Epithelial cell of proximal tubule (primary cell): ENCODE data around the gene COX17. TPM values are rescaled to one million over a fixed set of nuclear protein-coding genes. Genes with fewer than 3 reads are reported as not detected.

Experiments
- DNase-seq: peaks from one replicate; pipeline ENCODE4 v3.0.0-alpha.2; 2011; ENCODE audit warnings: low read depth
- H3K4me3 ChIP-seq: 2 replicates; pipeline ENCODE4 v1.5.1; 2011; ENCODE audit warnings: low read depth, mild to moderate bottlenecking, low read length
- CTCF ChIP-seq: conservative IDR thresholded peaks from 2 replicates; pipeline ENCODE4 v1.5.1; 2012; ENCODE audit warnings: low read depth, mild to moderate bottlenecking, low read length
- total RNA-seq: library from RNA; depleted of rRNA; stranded (reverse); fragments of >200 nt; gene quantifications from 2 replicates; pipeline ENCODE4 v1.2.3, GENCODE V29; 2015

The COX17 gene
- total RNA-seq, 1 donor from 2014 or later: 91.1 TPM

- peak; percentile 82 for DNase-seq
- H3K4me3 ChIP-seq: no peak overlapping the region
- no peak for TF ChIP-seq CTCF
Measured at GRCh38 chr3:119636891-119637611, 40.2 kb downstream of the COX17 start.

DNA sequence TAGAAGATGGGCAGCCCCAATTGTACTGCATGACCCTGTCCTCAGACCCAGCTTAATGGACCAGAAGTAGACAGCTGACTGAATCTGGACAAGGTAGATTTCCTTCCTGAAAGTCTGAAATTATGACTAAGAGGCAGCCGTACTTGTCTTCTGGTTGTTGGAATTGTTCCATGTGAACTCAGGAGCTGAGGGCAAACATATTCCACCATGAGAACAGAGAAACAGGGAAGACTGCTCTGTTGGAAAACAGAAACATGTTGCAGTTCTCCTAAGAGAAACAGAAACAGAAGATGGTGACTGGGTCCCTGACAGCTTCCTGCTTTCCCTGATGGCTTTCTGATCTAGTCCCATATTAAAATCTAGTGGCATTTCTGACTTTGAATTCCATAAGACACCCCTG lies 41.0 kb downstream of the COX17 start:
- TF ChIP-seq CTCF: no peak
- no peak overlapping the region for H3K4me3 ChIP-seq
- peak; percentile 74 for DNase-seq

DNA sequence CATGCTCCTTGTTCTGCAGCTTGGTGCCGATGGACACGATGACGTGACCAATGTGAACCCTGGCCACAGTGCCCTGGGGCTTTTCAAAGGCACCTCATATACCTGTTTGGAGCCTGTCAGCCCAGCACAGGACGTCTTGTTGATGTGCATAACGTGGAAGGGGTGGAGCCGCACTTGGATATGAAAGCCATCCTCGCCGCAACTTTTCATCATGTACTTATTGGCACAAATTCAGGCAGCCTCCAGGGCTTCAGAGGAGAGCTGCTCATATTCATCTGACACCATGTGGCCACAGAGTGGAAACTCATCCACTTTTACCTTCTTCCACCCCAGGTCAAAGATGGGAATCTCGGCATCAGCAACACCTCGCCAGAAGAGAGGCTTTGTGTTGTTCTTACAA lies 41.5 kb downstream of the COX17 start:
- DNase-seq: no peak
- peak; percentile 15 for TF ChIP-seq CTCF
- H3K4me3 ChIP-seq: no peak overlapping the region

DNA sequence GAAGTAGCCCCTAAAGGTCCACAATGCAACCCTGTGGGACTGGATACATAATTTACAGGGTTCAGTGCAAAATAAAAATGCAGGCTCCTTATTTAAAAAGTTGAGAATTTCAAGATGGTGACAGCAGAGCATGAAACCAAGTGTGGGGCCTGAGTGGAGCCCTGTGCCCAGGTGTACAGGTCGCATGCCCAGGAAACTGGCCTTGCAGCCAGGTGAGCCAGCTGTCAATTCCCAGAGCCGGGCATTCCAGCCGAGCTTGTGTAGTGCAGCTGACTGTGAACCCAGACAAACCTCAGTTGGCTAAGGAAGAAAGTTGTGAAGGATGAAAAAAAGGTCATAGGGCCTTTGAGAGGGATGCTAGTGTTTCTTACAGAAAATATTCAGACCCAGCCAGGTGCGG lies 44.4 kb downstream of the COX17 start:
- no peak for DNase-seq
- TF ChIP-seq CTCF: no peak
- no peak overlapping the region for H3K4me3 ChIP-seq

DNA sequence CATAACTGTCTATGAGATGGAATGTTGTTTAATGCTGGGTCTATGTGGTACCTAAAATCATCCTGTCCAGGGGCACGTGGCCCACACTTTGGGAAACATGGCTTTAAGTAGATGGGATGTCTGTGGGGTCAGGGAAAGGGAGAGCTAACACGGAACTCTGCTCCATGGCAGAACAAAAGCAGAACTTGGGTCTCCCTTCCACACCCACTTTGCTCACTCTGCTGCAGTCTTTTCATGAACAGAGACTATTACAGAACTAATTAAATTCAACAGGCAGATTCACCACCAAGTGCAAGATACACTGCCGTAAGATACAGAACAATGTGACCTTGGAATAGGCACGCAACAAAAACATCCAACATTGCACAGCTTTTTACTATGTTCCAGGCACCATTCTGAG lies 45.0 kb downstream of the COX17 start:
- no peak overlapping the region for H3K4me3 ChIP-seq
- DNase-seq: no peak
- TF ChIP-seq CTCF: no peak

DNA sequence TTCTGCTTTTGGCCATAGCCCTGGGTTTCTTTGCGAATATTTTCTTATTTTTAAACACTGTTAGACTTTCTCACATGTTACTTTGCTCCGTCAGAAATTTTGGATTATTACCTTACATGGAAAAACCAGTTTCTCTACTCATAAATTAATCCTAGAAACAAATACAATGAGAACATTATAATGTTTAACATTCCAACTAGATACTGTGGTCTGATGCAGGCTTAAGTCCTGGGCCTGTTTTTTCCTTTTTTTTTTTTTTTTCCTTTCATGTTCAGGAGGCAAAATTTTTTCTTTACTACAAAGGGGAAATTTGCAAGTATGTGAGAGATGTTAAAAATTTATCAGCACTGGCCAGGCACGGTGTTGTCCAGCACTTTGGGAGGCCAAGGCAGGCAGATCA lies 45.7 kb downstream of the COX17 start:
- DNase-seq: no peak
- H3K4me3 ChIP-seq: no peak overlapping the region
- no peak for TF ChIP-seq CTCF

GRCh38 chr3:119630880-119631329 lies 46.3 kb downstream of the COX17 start:
- no peak for TF ChIP-seq CTCF
- DNase-seq: no peak
- no peak overlapping the region for H3K4me3 ChIP-seq
